ENCODE data around the gene RBM26. TPM values are rescaled to one million over a fixed set of nuclear protein-coding genes. Genes with fewer than 3 reads are reported as not detected.
A peak's percentile ranks its signal among the peaks of the same experiment; 100 is the strongest.
"Not testable (repeated sequence)": the region's sequence is repeated elsewhere in the genome, so short reads cannot be mapped to it uniquely, and the experiment has no call there.

The RBM26 gene
- total RNA-seq, 1 experiment from 2014 or later: 21.8 TPM

DNA sequence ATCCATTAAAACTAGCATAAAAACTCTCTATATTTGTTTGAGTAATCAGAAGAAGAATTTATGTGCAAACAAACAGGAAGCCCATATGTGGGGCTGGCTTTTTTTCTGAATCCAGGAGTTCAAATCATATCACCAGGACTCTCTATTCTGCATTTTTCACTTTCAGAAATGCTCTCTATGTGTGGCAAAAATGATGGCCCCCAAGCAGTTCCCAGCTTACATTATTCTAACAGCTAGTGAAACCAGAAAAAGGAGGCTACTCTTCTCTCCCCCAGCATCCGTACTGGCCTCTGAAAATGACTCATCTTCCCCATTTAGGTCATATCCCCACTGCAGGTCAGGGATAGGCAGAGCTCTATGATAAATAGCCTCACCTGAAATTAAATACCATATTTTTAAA is 20.4 kb downstream of the RBM26 start:
- peak; percentile 60 for DNase-seq (ENCODE audit: low read depth)

DNA sequence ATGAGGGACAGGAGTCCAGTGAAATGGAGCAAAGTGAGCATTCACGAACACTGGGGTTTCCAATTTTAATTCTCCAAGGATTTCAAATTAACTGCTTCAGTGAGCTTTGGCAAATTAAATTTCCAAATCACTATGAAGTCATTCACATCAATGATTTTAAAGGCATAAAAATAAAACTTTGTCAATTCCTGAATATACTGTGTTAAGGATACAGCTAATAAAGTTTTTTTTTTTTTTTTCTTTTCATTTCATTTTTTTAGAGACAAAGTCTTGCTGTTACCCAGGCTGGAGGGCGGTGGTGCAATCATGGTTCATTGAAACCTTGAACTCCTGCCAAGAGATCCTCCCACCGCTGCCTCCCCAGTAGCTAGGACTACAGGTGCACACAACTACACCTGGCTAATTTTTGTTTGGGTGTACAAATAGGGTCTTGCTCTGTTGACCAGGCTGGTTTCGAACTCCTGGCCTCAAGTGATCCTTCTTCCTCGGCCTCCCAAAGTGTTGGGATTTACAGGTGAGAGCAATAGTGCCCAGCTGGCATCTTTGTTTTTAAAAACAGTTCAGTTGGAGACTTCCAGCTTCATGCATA is 21.9 kb downstream of the RBM26 start:
- no peak for DNase-seq (ENCODE audit: low read depth)

DNA sequence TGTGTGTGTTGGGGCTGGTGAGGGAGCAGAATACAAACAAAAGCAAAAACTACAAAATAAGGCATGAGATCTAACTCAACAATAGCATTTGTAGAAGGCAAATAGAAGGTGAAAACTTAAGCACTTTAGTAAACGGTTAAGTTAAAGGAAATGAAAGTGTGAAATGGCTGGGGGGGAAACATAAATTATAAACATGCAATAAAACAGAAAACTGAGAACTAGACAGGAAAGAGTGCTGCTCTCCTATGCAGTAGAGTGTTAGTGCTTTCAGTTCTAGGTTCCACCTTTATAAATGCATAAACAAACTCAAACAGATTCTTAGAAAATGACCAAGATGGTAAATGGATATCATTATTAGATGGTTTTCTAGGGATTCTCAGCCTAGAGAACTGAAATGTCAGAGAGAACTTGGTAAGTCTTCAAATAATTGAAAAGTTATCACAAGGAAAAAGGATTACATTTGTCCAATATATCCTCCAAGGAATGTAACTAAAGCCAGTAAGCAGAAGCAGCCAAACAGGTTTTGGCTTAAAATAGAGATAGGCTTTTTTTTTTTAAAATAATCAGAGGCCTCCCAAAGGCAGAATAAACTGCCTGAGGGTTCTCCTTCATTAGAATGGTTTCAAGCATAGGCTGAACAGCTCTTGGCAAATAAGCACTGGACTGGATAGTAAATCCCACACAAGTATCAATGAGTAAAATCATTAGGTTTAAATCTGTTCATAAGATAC is 23.3 kb downstream of the RBM26 start:
- DNase-seq (ENCODE audit: low read depth): no peak

DNA sequence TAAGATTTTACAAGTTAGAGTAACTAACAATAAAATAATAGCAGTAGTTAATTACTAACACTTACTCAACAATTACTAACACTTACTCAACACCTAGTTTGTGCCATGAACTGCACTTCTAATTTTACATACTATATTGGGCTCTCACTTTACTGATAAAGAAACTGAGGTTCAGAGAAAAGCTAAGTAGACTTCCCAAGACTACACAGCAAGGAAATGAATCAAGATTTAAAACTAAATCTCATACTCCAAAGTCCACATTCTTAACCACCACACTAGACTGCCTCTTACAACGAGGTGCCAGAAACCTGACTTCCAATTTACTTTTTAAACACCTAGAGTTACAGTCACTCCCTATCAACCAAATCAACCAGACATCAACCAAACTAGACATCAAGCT is 25.1 kb downstream of the RBM26 start:
- no peak for DNase-seq (ENCODE audit: low read depth)

DNA sequence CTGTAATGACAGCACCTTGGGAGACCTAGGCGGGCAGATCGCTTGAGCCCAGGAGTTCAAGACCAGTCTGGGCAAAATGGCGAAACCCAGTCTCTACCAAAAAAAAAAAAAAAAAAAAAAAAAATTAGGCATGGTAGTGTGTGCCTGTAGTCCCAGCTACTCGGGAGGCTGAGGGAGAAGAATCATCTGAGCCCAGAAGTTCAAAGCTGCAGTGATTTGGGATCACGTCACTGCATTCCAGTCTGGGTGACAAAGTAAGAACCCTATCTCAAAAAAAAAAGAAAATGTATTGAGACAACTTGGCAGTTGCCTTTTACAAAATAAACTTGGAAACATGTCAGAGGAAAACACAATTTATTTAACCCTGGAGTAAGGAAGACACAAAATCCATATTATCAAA is 26.8 kb downstream of the RBM26 start:
- no peak for DNase-seq (ENCODE audit: low read depth)

DNA sequence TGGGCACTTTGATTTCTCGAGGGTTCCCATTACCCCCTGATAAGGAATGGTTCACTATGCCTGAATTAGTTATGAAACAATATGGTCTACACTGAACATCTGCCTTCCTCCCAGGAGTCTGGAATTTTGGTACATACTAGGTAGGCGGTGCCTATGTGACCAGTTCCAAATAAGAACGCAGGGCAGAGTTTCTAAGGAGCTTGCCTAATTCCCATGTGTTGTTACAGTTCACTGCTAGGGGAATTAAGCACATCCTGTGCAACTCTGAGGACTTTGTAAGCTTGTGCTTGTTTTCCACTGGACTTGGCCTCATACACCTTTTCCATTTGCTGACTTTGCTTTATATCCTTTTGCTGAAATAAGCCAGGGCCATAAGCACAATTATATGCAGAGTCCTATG is 29.2 kb downstream of the RBM26 start:
- no peak for DNase-seq (ENCODE audit: low read depth)

DNA sequence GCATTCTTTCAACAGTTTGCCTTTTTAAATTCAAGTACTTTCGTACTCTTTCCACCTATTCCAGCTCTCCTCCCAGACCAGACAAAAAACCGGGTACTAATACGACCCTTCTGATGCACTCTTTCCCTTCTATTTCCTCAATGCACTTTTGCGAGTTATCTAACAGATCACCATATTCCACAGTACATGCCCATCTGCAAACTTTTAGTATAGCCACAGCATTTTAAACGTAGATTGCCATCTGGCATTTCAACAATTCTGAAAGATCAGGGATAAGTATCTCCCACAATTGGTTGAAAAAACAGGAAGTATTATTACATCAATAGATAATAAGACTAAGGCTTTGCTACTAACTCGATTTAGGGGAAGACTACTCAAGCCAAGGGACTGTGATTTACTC is 31.5 kb downstream of the RBM26 start:
- DNase-seq (ENCODE audit: low read depth): no peak

DNA sequence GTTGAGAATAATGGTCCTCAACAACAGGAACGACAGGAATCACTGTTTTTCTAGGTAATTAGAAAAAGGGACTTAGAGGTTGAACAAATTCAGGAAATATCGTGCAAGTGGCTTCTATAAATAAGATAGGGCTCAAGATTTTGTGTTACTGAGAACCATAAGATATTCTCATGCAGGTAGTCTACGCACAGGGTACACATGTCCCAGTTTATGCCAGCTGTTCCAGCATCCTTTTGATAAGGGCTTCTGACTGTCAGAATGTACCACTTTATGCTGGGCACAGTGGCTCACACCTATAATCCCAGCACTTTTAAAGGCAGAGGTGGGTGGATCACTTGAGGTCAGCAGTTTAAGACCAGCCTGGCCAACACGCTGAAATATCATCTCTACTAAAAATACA is 32.1 kb downstream of the RBM26 start:
- no peak for DNase-seq (ENCODE audit: low read depth)

DNA sequence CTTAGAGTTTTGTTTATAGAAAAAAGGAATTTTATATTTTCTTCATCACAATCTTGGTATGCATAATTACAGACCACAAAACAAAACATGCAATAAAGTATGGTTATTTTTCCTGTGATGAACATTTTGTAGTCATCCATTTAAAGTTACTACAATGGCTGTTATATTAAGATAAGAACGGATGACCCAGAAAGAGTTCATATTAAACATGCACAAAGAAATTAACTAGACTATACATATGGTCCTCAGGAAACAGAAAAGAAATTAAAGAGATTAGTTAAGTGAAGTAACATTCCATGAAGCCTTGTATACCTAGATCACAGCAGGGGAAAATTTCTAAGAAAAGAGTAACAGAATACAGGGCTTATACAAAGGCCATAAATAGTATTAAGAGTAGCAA is 36.8 kb downstream of the RBM26 start:
- no peak for DNase-seq (ENCODE audit: low read depth)

DNA sequence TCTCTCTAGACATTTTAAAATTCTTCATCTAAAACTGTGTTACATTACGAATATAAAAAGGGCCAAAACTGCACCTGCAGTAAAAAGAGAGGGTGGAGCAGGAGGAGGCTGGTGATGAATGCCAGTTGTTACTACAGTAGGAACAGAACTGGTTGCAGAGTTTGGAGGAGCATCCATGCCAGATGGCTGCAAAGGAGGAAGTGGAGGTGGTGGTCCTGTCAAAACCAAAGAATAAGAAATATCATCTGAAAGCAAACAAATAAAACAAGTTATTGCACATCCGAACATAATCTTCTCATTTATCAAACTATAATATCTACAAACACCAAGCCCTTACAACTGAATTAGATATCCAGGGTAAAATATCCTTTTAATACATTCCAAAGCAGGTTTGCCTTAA is 40.1 kb downstream of the RBM26 start:
- DNase-seq (ENCODE audit: low read depth): no peak

DNA sequence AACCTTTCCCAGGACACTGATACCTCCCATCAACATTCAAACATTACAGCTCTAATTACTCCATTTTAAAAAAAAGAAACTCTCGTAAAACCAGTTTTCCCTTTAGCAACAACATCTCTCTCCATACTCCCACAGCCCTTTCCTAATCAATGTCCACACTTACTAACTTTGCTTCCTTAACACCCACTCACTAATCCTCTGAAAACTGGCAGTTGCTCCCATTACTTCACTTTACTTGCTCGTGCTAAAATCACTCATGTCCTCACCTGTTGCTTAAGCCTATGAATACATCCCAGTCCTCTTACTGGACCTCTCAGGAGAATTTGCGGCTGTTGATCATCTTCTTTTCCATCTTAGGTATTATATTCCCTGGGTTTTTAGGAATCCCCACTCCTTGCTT is 44.8 kb downstream of the RBM26 start:
- no peak for DNase-seq (ENCODE audit: low read depth)

DNA sequence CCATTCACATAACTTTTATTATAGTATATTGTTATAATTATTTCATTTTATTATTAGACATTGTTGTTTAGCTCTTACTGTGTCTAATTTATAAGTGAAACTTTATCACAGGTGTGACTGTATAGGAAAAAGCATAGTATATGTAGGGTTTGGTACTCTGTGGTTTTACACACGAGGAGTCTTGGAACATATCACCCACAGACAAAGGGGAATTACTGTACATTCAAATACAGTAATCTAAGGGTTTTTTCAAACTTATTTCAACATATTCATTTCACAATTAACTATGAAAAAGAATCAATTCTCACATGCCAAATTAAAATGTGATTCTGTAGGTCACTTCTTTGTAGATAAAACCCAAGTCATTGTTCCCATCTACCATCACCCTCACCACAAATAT is 46.0 kb downstream of the RBM26 start:
- no peak for DNase-seq (ENCODE audit: low read depth)

DNA sequence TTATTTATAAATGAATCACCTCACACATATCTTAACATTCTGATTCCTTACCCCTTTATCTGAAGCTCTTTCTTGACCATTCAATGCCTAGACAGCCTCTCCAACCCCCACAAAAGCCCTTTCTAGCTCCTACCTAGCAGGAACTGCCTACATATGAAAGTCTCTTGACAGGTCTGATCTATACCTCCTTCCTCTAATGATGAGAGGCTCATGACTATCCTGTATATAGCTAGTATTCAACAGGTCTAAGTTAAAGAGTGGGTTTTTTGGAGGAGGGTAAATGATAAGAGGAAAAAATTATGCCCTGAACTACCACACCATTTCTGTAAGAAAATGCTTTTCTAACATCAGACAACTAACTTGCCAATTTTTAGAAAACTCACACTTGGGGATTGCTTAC is 47.0 kb downstream of the RBM26 start:
- no peak for DNase-seq (ENCODE audit: low read depth)

DNA sequence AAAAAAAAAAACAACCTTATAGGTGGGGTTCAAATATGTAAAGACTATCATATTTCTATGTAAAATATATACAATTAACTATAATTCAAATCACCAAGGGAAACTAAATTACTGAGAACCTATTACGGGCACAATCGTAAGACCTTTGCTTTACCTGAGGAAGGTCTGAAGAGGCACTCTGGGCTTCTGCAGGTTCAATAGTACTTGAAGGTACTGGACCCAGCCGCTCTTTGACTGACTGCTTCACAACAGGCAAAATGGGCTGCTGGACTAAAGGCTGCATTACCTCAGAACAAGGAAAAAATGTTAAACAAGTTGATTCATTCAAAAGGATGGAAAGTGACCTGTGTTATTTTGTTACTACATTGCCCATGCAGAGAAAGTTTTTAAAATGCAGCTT is 51.8 kb downstream of the RBM26 start:
- DNase-seq (ENCODE audit: low read depth): no peak

DNA sequence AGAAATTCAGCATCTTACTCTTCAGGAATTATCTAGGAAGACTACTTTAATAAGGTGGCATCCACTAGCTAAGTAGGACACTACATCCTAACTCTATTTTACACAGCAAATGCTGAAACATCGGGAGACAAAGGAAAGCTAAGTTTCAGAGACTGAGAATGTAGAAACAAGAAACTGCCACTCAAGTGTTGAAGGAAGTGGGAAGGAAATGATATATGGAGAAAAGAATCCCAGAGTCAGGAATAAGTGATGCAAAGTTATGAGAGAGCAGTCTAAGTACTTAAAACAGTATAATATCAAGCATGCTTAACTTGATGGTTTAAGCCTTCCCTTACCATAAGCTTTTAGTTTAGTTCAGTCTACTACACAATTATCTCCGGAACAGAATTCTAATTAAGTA is 52.4 kb downstream of the RBM26 start:
- peak; percentile 56 for DNase-seq (ENCODE audit: low read depth)

DNA sequence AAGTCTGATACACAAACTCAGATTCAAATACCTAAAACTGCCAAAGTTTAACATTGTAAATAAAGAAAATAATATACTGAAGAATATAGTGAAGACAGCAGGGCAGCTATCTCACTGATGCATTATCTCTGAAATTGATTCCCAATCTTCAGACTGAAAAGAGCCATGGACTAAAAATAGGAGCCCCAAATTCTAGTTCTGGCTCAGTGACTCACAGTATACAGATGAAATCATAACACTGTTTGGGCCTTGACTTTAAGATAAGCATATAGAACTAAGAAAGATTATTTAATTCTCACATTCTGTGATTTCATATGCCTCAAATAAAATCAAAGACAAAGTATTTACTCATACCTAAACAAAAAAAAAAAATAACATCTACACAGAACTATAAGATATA is 53.9 kb downstream of the RBM26 start:
- DNase-seq (ENCODE audit: low read depth): no peak

DNA sequence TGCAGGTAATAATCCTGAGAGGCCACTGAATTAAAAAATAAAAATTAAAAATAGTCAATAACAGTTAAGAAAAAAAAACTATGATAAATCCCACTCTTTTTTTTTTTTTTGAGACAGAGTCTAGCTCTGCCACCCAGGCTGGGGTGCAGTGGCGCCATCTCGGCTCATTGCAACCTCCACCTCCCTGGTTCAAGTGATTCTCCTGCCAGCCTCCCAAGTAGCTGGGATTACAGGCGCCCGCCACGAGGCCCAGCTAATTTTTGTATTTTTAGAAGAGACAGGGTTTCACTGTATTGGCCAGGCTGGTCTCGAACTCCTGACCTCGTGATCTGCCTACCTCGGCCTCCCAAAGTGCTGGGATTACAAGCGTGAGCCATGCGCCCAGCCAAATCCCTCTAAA is 56.4 kb downstream of the RBM26 start:
- not testable (repeated sequence) for DNase-seq (ENCODE audit: low read depth)

DNA sequence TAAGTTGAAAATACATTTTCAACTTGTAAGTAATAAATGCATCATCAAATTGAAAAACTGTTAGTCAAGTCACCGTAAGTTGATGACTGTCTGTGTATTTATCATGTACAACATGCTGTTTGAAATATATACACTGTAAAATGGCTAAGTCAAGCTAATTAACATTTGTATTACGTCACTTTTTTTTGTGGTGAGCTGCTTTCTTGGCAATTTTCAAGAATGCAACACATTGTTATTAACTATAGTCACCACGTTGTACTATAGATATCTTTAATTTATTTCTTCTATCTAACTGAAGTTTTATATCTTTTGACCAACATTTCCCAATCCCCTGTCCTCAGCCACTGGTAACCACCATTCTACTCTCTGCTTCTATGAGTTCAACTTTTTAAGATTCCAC is 57.0 kb downstream of the RBM26 start:
- no peak for DNase-seq (ENCODE audit: low read depth)

DNA sequence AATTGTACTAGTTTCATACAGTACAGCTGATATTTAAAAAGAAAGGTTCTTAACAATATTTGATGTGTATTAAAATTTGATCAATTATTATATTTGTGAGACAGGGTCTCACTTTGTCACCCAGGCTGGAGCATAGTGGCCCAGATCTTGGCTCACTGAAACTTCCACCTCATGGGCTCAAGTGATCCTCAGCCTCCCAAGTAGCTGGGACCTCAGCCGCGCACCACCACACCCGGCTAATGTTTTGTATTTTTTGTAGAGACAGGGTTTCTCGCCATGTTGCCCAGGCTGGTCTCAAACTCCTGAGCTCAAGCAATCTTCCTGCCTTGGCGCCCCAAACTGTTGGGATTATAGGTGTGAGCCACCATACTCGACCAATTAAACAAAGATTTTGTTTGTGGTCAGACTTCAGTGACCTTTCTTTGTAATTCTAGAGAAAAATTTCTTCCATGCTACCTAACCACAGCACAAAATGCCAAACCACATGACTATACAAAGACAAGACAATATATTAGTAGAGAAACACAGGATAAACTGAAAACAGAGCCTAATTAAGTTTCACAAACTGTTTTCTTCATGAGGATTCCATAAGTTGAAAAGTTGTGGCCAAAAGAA is 59.6 kb downstream of the RBM26 start:
- DNase-seq (ENCODE audit: low read depth): no peak

DNA sequence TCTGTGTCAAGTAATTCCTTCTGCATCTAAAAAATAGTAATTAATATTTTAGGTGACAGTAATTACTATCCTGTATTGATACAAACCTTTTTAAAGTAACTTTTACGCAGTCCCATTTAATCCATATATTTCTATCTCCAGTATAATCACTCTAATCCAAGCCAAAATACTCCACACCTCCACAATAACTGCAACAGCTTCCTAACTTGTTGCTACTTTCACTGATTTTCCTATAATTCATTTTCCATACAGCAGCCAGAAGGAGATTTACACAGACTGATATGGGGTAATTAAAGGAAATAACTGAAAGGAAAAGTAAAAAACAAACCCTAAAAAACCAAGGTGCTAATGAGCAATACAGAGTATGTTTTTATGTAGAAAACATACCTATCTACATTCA is 64.9 kb downstream of the RBM26 start:
- no peak for DNase-seq (ENCODE audit: low read depth)

DNA sequence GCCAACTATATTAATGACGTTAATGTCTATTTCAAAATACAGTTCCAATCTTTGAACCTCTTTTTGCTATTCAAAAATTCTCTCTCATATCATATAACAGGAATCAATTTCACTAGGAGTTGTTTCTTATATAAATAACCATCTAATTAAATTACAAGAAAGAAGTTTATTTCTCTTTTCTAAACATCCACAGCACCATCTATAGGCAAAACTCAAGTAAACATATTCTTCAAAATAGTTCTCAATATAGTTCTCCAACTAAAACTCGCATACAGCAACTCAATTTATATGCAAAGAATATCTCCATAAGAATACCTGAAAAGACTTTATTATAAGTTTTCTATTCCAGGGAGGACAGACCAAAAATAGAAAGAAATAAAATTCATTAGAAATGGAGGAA is 65.6 kb downstream of the RBM26 start:
- no peak for DNase-seq (ENCODE audit: low read depth)

DNA sequence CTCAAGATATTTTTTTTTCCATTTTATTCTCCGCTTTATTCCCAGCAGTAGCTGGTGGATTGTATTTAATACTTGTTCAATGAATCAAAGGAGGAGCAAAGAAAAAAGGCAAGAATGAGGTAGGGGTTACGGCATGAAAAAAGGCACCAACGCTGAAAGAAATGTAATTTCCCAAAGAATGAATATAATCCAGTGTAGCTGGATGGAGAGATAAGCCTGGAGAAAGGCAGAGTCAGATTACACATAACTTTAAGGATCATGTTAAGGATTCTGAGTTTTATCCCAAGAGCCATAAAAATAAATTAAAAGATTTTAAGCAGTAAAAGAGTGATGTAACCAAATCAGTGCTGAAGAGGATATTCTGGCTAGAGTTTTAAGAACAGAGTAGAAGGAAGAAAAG is 67.7 kb downstream of the RBM26 start:
- DNase-seq (ENCODE audit: low read depth): no peak

DNA sequence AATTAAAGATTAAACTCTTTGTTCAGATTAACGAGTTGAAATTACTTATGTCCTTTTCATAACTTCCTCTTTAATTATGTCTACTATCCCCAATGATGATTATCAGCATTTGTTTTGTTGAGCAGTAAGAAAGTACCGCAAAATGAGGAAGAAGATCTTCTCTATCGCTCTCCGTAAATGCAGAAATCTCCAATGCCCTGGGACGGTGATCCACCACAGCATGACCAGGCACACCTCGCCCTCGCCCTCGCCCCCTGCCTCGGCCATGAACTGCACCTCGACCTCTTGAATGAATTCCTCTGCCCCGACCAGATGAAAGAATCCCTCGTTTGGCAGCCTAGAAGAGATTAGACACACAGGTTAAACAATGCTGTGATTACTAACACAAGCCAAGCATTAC is 69.1 kb downstream of the RBM26 start:
- DNase-seq (ENCODE audit: low read depth): no peak

Data from HT1080 (cell line).